GM19035 (cell line): ENCODE measurements around the gene IGFBP7.

ENCODE experiments used
- ATAC-seq: cut with Tn5 transposase; IDR thresholded peaks from one replicate; pipeline ENCODE4 v1.9.1; 2021; ENCODE audit not compliant: unreplicated experiment

Gene IGFBP7

DNA sequence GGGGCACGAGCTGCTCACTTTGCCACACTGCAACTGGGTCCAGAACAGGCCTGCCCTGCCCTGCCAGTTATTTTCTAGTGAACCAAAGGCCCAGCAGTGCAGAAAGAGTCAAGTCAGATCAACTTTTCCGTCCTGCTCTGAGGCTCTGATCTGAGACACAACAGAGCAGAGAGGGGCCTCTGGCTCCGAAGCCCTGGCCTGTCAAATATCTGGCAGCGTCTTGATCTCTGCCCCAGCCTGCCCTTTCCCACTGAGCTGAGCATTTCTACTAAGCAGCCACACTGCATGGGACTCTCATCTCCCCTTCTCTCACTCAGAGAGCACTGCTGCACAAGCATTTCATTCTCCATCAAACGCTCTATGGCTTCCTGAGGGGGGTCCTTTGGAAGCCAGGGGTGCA, 11.8 kb downstream of the IGFBP7 start:
- ATAC-seq = no peak

GRCh38 chr4:57097711-57098110, 12.5 kb downstream of the IGFBP7 start:
- no peak for ATAC-seq

- no peak for ATAC-seq
These were observed 14.2 kb downstream of the IGFBP7 start for GRCh38 chr4:57095956-57096355.

GRCh38 chr4:57095245-57095644, 14.9 kb downstream of the IGFBP7 start:
- no peak for ATAC-seq

- no peak for ATAC-seq
These were observed 15.4 kb downstream of the IGFBP7 start for GRCh38 chr4:57094832-57095223.

GRCh38 chr4:57093845-57094831, 16.0 kb downstream of the IGFBP7 start:
- ATAC-seq = no peak

DNA sequence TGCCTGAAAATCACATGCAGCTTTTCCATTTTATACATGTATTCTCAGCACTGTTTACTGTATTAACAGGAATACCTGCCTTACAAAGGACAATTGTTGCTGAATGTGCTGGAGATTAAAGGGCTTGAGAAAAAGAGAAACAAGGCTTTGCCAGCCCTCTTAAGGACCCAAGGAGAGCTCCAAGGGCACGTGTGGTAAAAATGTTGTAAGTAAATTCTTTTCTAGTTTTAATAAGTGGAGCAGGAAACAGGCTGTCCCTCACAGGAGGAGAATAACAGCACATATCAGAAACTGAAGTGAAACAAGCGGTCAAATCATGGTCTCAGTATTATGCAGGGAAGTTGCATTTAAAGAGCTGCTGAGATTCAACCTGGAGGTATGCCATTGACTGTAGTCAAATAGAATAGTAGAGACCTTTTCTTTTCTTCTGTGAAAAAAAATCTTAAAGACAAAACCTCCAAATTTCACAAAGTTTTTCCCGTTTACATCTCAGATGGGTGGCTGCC, 18.5 kb downstream of the IGFBP7 start:
- ATAC-seq = no peak

- ATAC-seq = no peak
These were observed 20.1 kb downstream of the IGFBP7 start for GRCh38 chr4:57090079-57090478.

GRCh38 chr4:57089549-57089948, 20.6 kb downstream of the IGFBP7 start:
- ATAC-seq = no peak

GRCh38 chr4:57086031-57086723, 24.0 kb downstream of the IGFBP7 start:
- ATAC-seq = no peak

DNA sequence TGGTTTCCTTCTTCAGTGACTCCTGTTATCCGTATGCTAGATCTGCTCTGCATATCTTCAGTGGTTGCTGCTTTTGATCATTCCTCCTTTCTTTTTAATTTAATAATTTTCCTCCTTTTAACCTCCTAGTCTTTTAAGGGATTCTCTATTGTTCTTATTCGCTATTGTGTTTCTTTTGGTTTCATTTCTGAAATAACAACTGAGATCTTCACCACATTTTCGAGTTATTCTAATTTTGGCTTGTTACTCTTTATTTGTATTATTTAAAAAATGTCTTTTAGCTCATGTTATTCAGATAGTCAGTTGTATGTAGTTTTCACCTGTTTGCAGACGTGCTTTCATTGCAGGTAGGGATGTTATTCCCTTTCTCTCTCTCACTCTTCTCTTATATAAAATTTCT, 24.9 kb downstream of the IGFBP7 start:
- no peak for ATAC-seq

DNA sequence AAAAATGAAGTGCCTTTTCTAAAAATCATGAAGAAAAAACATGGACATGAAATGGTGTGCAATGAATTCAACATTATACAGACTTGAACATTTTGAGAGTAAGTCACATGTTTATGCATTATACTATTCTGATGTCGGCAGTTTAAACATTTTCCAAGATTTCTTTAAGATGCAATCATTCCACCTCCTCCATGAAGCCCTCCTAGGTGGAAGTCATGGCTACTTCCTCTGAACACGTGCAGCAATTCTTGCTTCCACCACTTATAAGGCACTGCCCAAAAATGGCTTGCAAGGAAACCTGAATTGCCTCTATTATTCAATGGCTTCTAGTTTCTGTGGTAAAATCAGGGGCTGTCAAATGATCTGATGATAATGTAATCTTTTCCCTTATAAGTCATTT, 25.8 kb downstream of the IGFBP7 start:
- no peak for ATAC-seq

DNA sequence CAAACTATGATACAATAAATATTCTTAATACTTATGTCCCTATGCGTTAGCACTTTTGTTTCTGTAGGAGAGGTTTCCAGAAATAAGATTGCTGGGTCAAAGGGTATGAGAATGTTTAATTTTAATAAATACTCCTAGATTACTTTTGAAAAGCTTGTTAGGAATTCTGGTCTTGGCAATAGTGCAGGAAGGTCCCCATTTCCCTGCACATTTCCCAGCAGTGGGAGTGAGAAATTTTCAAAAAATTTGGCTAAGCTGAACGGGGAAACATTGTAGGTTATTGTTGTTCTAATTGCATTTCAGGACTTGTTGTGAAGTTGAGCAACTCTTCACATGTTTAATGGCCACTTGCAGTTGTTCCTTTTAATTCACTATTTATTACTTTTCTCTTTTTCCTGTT, 27.1 kb downstream of the IGFBP7 start:
- ATAC-seq = no peak

- no peak for ATAC-seq
These were observed 28.2 kb downstream of the IGFBP7 start for GRCh38 chr4:57081651-57082621.

DNA sequence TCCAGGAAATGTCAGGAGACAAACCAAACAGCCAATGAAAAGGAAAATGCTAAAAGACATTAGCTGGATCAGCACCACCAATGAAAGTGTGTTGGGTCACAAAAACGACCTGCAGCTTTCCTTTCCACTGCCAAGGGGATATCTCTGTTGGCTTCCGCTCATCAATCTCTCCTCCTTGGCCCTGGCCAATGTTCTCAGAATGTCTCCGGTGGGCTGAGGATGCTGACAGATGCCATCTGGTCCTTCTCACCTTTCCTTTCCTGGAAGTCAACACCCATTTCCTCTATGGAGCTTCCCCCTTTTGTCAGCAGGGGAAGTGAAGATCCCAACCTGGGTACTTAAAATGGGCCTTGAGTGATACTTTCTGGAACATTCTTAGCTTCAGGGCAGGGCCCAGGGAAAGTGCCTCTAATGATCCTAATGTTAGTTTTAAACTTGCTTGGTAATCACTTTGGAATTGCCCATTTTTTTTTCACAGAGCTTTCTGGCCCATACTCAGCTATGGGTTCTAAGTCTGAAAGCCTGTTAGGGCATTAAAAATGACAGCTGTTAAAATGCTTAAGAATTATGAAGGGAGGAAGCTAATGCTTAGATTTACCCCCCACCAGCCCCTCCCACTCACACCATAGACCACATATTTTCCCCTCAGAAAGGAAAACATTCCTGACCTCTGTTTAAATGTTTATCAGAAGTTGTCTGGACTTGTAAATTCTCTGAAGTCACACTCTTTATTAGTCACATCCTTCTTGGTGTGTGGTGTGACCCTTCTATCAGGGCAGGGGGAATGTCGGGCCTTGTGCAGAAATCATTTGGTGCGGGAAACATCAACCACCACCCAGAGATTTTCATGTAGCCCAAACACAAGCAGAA, 29.2 kb downstream of the IGFBP7 start:
- no peak for ATAC-seq

DNA sequence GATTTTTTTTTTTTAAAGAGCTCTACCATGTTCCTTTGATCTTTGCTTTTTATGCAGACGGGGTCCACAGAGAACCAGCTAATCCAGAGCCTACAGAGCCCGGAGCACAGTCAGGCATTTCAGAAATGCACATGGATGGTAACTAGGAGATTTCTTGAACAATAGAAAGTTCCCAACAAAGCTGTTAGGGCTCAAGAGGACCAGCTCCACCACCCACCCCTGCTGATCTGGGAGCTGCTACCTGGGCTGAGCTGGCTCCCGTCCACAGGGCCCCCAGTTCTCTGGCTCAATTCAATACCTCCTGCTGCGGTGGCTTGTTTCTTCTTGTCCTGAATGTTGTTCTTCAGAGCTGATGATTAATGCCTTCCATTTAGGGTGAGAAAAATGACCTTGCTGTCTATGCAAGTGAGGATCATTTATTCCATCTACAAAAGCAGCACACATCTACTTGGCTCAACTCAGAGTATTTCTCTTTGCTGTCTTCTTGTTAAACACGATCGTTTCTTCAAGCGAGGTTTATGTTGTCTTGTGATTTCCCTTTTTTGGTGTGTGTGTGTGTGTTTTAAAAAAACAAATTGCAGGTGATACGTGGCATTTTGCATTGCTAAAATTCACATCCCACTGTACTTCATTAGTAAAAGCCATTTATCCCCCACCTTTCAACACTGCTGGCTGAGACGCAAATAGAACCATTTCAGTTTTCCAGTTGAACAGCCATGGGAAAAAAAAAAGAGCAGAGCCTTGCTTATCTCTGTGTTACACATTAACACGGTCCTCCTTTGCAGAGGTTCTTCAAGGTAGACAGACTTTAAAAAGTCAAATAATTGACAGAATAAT, 31.3 kb downstream of the IGFBP7 start:
- ATAC-seq = no peak

DNA sequence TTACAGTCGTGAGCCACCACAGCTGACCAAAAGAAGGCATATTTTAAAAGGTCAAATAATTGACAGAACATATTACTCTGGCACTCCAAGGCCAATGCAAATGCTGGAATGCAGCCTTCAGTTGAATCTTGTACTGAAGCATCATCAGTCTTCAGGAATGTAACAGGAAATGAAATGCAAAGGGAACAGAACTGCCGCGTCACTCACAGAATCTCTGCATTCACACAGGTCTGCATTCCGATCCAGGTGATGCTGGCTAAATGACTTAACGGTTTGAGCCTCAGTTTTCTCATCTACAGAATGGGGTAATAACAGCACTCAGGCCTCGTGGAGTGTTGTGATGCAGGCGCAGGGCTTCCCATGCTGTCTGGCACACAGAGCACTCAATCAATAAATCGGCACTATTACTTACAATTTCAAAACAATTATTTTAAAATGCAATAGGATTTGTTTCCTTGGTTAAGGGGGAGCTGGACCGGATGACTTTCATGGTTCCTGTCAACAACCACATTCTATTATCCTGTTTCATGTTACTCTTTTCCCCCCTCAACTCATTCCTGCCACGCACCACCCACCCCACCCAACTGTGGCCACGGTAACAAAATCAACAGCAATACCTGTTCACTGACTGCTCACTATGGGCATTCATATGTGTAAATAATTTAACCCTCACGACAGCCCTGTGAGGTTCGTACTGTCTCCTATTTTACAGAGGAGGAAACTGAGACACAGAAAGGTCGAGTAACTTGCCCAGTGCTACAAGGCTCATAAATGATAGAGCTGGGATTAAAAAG, 32.4 kb downstream of the IGFBP7 start:
- no peak for ATAC-seq

DNA sequence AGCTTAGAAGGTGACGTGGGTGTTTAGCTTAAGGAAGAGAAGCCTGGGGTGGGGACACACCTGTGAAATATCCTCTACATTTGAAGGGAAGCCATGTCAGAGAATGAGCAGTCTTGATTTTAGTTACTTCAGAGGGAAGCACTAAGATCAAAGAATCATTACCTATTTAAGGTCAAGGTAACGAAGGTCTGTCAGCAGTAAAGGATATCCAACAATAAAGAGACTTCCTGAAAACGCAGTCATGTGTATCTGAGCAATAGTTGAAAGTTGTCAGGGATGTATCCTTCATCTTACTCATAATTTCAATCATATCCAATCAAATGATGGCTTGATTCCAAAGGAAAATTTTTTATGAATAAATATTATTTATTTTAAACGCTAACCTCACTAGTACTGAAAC, 33.5 kb downstream of the IGFBP7 start:
- ATAC-seq = no peak
